Measurements from ENCODE around the gene CNN3.

CNN3 gene

GRCh38 chr1:94922761-94923331, 4.1 kb downstream of the CNN3 start:
- no peak for DNase-seq (ENCODE audit: low spot score)

- no peak for DNase-seq (ENCODE audit: low spot score)
Observed at GRCh38 chr1:94921977-94922376, 4.9 kb downstream of the CNN3 start.

- DNase-seq (ENCODE audit: low spot score) = no peak
Observed at GRCh38 chr1:94920061-94920460, 6.8 kb downstream of the CNN3 start.

GRCh38 chr1:94919241-94920030, 7.5 kb downstream of the CNN3 start:
- no peak for DNase-seq (ENCODE audit: low spot score)

GRCh38 chr1:94917251-94917650, 9.7 kb downstream of the CNN3 start:
- DNase-seq (ENCODE audit: low spot score) = no peak

- no peak for DNase-seq (ENCODE audit: low spot score)
Observed at GRCh38 chr1:94912263-94913184, 14.4 kb downstream of the CNN3 start.

- no peak for DNase-seq (ENCODE audit: low spot score)
Observed at GRCh38 chr1:94909486-94909885, 17.4 kb downstream of the CNN3 start.

- no peak for DNase-seq (ENCODE audit: low spot score)
Observed at GRCh38 chr1:94908965-94909364, 17.9 kb downstream of the CNN3 start.

- no peak for DNase-seq (ENCODE audit: low spot score)
Observed at GRCh38 chr1:94908190-94908589, 18.7 kb downstream of the CNN3 start.

GRCh38 chr1:94907136-94907535, 19.8 kb downstream of the CNN3 start:
- no peak for DNase-seq (ENCODE audit: low spot score)

- DNase-seq (ENCODE audit: low spot score) = no peak
Observed at GRCh38 chr1:94906382-94906781, 20.5 kb downstream of the CNN3 start.

- no peak for DNase-seq (ENCODE audit: low spot score)
Observed at GRCh38 chr1:94905207-94905606, 21.7 kb downstream of the CNN3 start.

- DNase-seq (ENCODE audit: low spot score) = no peak
Observed at GRCh38 chr1:94903280-94904009, 23.5 kb downstream of the CNN3 start.

GRCh38 chr1:94901841-94902240, 25.1 kb downstream of the CNN3 start:
- DNase-seq (ENCODE audit: low spot score) = no peak

GRCh38 chr1:94899756-94900155, 27.2 kb downstream of the CNN3 start:
- no peak for DNase-seq (ENCODE audit: low spot score)

- DNase-seq (ENCODE audit: low spot score) = no peak
Observed at GRCh38 chr1:94898491-94899385, 28.2 kb downstream of the CNN3 start.

- no peak for DNase-seq (ENCODE audit: low spot score)
Observed at GRCh38 chr1:94895518-94895917, 31.4 kb downstream of the CNN3 start.

GRCh38 chr1:94894630-94895029, 32.3 kb downstream of the CNN3 start:
- DNase-seq (ENCODE audit: low spot score) = no peak

GRCh38 chr1:94892604-94893254, 34.2 kb downstream of the CNN3 start:
- no peak for DNase-seq (ENCODE audit: low spot score)

GRCh38 chr1:94888201-94888600, 38.7 kb downstream of the CNN3 start:
- DNase-seq (ENCODE audit: low spot score) = no peak

Measured in HuH-7 (cell line).